Effector memory CD8-positive, alpha-beta T cell (primary cell): ENCODE results near the gene STRBP.

Experiments
- ATAC-seq: fragments of 150-1000 bp; cut with Tn5 transposase; replicated peaks from 2 replicates; pipeline ENCODE4 v1.10.0; 2021; ENCODE audit warnings: mild to moderate bottlenecking, moderate library complexity
- DNase-seq, 3 experiments: peaks; one replicate each; pipeline ENCODE4 v3.0.0; 2021
- H3K27ac Mint-ChIP-seq, 2 donors: one replicate each; pipeline ENCODE4 v1.8.0; 2022; ENCODE audit warnings: mild to moderate bottlenecking in 2 of 2, mixed read lengths in 2 of 2, moderate library complexity in 2 of 2
- H3K27me3 Mint-ChIP-seq, 2 donors: one replicate each; pipeline ENCODE4 v1.8.0; 2022; ENCODE audit warnings: mixed read lengths in 2 of 2
- H3K36me3 Mint-ChIP-seq: one replicate; pipeline ENCODE4 v1.8.0; 2022; ENCODE audit warnings: mild to moderate bottlenecking, moderate library complexity, mixed read lengths; ENCODE audit not compliant: insufficient read depth
- H3K4me1 Mint-ChIP-seq, 2 donors: one replicate each; pipeline ENCODE4 v1.8.0; 2022; ENCODE audit warnings: low read depth in 2 of 2, mixed read lengths in 2 of 2
- H3K4me3 Mint-ChIP-seq, 2 donors: one replicate each; pipeline ENCODE4 v1.8.0; 2022; ENCODE audit warnings: mild to moderate bottlenecking in 2 of 2, mixed read lengths in 2 of 2, moderate library complexity in 2 of 2
- H3K9me3 Mint-ChIP-seq, 2 donors: one replicate each; pipeline ENCODE4 v1.8.0; 2022; ENCODE audit warnings: mixed read lengths in 2 of 2

Gene STRBP

DNA sequence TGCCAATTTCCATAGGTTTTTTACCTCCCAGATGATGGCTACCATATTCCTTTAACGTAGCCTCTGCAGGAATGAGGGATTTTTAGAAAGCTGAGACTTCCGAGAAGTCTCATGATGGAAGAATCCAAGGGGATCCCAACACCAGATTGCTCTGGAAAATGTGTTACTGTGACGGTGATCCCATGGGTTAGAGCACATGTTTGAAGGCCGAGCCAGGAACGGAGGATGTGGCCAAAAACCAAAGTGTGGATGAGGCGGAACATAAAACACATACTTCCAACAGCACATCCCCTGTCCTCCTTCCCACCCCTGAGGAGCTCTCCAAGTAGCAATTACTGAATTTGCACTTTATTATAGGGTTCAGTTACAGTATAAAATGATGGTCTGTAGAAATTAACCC lies 152.3 kb downstream of the STRBP start:
- ATAC-seq (no peak), DNase-seq (no peak)
- Mint-ChIP-seq H3K27me3 (no peaks in the 10 kb centered on the region), H3K9me3 (no peaks in the 10 kb centered on the region), H3K27ac (no peak overlapping the region), H3K4me1 (peaks cover 0 to 13% of the 10 kb centered on the region in 2 donors), H3K4me3 (no peak overlapping the region), H3K36me3 (peaks cover 5% of the 10 kb centered on the region)

DNA sequence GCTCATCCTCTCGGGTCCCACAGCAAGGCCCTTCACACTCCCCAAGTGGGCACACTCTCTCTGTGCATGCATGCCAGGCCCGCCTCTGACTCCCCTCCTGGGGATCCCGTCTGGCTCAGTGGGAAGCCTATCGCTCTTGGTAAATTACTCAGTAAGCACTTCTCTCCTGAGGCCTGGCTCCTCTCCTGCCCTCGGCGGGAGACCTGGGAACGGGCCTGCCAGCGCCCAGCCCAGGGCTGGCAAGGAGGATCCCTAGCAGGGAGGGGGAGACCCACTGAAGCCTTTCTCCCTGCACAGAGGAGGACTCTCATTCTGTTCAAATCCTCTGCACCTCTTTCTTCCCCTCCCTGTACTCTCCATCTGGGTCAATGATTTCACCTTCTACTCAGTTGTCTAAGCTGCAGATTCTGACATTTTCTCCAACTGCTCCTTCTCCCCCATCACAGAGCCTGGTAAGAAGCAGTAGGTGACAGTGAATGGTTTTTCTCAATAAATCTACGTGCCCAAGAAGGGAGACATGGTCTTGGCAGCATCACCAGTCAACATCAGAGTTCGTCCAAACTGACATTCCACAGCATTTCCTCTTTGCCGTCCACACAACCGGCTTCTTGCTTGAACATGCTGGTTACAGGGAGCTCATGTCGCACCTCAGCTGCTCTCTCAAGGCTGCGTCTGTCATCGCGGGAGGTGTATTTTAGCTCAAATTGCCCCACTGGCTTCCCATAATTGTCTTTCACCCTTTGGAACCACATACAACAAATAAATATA lies 153.1 kb downstream of the STRBP start:
- Mint-ChIP-seq H3K27ac (peak overlapping the region in 1 of 2 donors; percentile 85), H3K4me3 (no peak overlapping the region), H3K9me3 (no peaks in the 10 kb centered on the region), H3K27me3 (no peaks in the 10 kb centered on the region), H3K4me1 (peaks cover 0 to 16% of the 10 kb centered on the region in 2 donors), H3K36me3 (peaks cover 5% of the 10 kb centered on the region)
- DNase-seq (no peak), ATAC-seq (no peak)

DNA sequence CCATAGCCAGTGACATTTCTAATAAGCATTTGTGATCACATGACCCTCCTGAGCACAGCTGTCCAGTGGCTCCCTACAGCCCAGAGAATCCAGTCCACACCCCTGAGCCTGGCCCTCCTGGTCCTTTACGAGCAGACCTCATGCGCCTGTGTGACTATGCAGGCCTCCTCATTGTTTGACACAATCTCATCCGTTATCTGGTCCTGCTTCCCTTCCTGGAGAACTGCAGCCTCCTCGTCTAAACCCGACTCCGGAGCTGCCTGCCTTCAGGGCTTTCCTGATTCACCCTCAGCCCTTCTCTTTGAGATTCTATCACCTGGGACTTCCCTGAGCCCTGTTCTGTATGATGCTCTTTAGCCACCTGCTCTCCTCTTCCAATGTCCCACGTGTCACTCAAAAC lies 155.2 kb downstream of the STRBP start:
- Mint-ChIP-seq H3K4me3 (no peak overlapping the region), H3K27me3 (no peaks in the 10 kb centered on the region), H3K36me3 (peaks cover 6% of the 10 kb centered on the region), H3K9me3 (no peaks in the 10 kb centered on the region), H3K4me1 (peaks cover 0 to 16% of the 10 kb centered on the region in 2 donors), H3K27ac (peak overlapping the region; percentile 61 to 86)
- DNase-seq (no peak), ATAC-seq (no peak)

DNA sequence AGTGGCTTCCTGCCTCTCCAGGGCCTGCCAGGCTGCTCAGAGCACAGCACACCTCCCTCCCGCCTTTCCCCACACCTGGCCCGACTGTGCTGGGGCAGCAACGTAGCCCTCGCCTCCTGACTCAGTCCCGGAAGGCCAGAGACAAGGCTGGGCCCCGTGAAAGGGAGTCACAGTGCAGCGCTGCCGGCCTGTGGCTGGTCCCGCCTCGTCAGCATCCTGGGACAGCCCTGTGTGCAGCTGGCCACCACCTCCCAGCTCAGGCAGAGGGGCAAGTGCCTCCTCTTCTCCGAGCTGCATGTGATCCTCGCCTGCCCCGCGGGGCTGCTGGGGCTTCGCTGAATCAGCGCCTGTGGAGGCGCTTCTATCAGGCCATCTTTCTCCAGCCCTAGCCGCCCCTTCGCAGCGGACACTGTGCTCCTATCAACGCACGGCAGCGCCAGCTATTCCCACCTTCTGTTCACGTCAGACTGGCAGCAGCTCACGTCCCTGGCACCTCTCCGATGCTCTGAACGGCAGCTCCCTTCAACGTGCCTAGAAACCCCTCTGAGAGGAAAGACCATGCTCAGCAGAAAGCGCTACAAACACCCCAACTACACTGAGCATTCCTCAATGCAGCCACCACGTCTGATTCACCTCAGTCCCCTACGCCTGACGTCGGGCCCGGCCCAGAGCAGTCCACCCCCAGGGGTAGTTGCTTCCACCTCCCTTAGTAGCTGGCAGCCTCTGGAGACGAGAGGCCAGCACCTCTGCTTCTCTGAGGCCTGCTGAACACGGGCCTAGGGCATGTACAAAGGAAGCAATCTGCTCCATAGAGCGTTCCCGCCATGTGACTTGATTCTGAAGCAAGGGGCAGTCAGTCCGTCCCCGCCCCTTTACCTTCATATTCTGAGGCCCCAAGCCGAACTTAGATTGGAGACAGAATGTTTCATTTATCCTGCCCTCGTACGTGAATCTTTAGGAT lies 156.1 kb downstream of the STRBP start:
- peak overlapping the region; percentile 61 to 86 for H3K27ac Mint-ChIP-seq
- ATAC-seq = no peak

DNA sequence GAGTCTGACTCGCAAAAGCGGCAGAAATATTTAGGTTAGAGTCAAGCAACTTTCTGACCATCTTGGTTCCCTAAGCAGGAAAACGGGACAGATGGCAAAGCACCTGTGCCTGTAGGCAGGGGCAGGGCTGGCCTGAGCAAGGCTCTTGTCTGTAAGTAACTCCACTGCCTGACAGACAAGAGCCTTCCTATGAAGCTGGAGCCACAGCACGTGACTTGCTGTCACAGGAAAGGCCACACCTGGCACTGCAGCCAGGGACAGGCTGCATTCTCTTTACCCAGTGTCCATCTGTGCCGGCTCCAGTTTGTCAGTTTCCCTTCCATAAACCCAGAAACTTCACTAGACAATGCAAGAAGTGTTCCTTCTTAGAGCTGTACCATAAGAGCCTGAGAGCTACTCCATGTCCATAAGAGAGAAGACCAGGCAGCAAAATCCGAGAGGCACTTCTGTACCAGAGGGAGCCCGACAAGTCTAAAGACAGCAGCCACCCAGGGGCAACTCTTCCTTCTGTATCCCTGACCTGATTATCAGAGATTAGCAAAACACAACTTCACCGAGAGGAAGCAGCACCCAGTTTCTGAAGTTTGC lies 156.9 kb downstream of the STRBP start:
- DNase-seq = no peak

More for the DNA sequence above, 156.1 kb downstream of the STRBP start:
- DNase-seq = no peak
- Mint-ChIP-seq H3K9me3 (no peaks in the 10 kb centered on the region), H3K4me1 (peaks cover 0 to 16% of the 10 kb centered on the region in 2 donors), H3K27me3 (no peaks in the 10 kb centered on the region), H3K36me3 (peaks cover 9% of the 10 kb centered on the region), H3K4me3 (peak overlapping the region in 1 of 2 donors; percentile 23)

GRCh38 chr9:123109540-123110279 lies 158.7 kb downstream of the STRBP start:
- H3K4me3 Mint-ChIP-seq = no peak overlapping the region
- peaks cover 0 to 16% of the 10 kb centered on the region in 2 donors for H3K4me1 Mint-ChIP-seq
- no peaks in the 10 kb centered on the region for H3K9me3 Mint-ChIP-seq
- no peak for ATAC-seq
- no peak for DNase-seq
- no peaks in the 10 kb centered on the region for H3K27me3 Mint-ChIP-seq
- H3K27ac Mint-ChIP-seq = peak overlapping the region in 1 of 2 donors; percentile 49
- H3K36me3 Mint-ChIP-seq = peaks cover 10% of the 10 kb centered on the region

More for the DNA sequence above, 156.9 kb downstream of the STRBP start:
- H3K36me3 Mint-ChIP-seq = peaks cover 9% of the 10 kb centered on the region
- no peaks in the 10 kb centered on the region for H3K9me3 Mint-ChIP-seq
- H3K4me3 Mint-ChIP-seq = no peak overlapping the region
- peaks cover 0 to 16% of the 10 kb centered on the region in 2 donors for H3K4me1 Mint-ChIP-seq
- no peak for ATAC-seq
- no peaks in the 10 kb centered on the region for H3K27me3 Mint-ChIP-seq
- H3K27ac Mint-ChIP-seq = peak overlapping the region; percentile 61 to 86

DNA sequence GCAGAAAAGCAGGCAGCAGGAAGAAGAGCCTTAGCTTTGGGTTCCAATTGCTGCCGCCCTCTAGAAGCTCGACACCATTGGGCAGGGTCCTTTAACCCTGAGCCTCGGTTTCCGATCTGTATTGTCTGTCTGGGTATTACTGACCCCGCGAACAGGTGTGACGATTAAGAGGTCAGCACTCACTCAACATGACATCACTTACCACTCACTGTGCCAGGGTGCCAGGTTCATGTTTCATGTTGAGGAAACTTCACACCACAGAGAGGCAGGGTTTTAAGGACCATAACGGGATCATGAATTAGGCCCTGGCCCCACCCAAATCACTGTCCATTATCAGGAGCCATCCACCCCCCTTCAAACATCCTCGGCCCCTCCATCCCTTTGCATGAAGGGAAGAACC lies 159.4 kb downstream of the STRBP start:
- Mint-ChIP-seq H3K4me3 (no peak overlapping the region), H3K9me3 (no peaks in the 10 kb centered on the region), H3K27me3 (no peaks in the 10 kb centered on the region), H3K36me3 (peaks cover 12% of the 10 kb centered on the region), H3K27ac (peak overlapping the region in 1 of 2 donors; percentile 49), H3K4me1 (peaks cover 0 to 16% of the 10 kb centered on the region in 2 donors)
- DNase-seq (no peak), ATAC-seq (no peak)

DNA sequence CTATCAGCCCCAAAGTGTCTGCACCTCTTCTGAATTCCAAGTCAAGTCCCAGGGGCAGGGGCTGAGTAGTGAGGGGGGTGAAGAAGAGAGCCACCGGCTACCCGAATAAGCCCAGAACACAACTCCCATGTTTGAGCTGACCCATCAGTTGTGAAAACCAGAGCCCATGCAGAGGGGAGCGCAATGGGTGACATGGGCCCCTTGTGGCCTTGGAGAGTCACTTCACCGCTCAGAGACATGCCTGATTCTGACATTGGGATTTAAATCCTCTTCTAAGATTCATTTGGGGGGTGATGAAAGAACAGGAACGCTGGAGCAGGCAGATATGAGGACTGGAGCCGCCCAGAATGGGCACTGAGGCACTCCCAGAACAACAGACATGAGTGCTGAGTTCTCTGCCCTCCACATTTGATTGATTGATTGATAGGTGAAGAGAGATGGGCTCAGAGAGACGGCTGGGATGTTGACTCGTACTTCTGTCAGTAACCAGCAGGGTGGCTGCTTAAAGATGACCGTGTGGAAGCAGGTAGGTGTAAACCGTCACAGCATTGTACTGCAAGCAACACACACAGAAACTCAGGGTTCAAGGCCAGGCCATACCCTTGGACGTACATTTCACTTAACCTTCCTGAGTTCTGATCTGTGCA lies 160.6 kb downstream of the STRBP start:
- Mint-ChIP-seq H3K4me1 (peaks cover 0 to 14% of the 10 kb centered on the region in 2 donors), H3K27ac (peak overlapping the region; percentile 22 to 34), H3K4me3 (no peak overlapping the region), H3K9me3 (no peaks in the 10 kb centered on the region), H3K36me3 (peaks cover 13% of the 10 kb centered on the region), H3K27me3 (no peaks in the 10 kb centered on the region)
- ATAC-seq = no peak
- DNase-seq = no peak

DNA sequence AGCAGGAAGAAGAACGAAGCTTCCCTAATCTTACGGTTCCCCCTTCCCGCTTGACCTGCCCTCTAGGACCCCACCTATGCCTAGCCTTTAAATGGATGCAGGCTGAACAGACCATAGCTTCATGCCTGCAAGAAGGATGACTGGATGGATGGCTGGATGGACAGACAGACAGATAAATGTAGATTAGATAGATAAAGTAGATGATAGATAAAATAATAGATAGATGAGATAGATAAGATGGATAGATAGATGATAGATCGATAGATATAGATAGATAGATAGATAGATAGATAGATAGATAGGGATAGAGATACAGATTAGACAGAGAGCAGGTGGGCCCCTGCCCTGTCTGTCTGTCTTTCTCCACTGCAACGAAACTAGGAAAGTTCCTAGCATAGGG lies 162.9 kb downstream of the STRBP start:
- Mint-ChIP-seq H3K4me3 (no peak overlapping the region), H3K9me3 (no peaks in the 10 kb centered on the region), H3K27me3 (no peaks in the 10 kb centered on the region), H3K27ac (peak overlapping the region in 1 of 2 donors; percentile 3), H3K4me1 (no peaks in the 10 kb centered on the region), H3K36me3 (peaks cover 28% of the 10 kb centered on the region)
- ATAC-seq = no peak
- DNase-seq = no peak

GRCh38 chr9:123104807-123105206 lies 163.6 kb downstream of the STRBP start:
- Mint-ChIP-seq H3K4me3 (no peak overlapping the region), H3K27ac (no peak overlapping the region), H3K9me3 (no peaks in the 10 kb centered on the region), H3K36me3 (peaks cover 33% of the 10 kb centered on the region), H3K4me1 (no peaks in the 10 kb centered on the region), H3K27me3 (no peaks in the 10 kb centered on the region)
- ATAC-seq (no peak), DNase-seq (no peak)

DNA sequence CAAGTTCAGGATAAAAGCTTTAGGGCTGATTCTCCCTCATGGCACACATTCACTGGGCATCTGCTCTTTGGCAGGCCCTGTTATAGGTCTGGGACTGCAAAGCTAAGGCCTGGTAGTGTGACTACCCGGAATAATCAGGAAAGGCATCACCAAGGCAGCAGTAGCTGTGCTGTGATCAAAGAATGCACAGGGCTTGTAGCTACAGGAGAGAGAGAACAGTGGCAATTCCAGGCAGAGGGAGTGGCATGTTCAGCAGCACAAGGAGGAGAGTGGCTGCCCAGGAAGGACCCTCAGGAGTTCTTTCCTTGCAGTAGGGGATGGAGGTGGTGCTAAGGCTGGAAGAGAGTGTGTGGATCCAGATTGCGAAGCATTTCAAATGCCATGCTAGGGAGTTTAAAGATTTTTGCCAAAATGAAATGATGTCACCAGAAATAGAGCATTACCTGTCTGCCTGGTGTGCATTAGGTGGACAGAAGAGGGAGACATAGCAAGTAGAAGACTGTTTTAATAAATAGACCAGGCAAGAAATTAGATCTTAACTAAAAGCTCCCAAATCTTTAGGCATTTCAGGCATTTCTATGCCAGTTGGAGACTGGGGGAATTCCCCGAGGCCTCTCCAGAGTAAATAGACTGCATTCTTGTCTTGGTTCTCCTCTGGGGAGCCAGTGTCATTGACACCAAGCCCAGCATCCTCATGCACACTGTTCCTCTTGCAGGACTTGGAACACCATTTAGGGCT lies 165.8 kb downstream of the STRBP start:
- ATAC-seq (no peak), DNase-seq (no peak)
- Mint-ChIP-seq H3K9me3 (no peaks in the 10 kb centered on the region), H3K4me1 (no peaks in the 10 kb centered on the region), H3K27me3 (no peaks in the 10 kb centered on the region), H3K4me3 (no peak overlapping the region), H3K36me3 (peaks cover 40% of the 10 kb centered on the region), H3K27ac (peak overlapping the region; percentile 30 to 56)

GRCh38 chr9:123099548-123099947 lies 168.8 kb downstream of the STRBP start:
- ATAC-seq (no peak), DNase-seq (no peak)
- H3K27ac Mint-ChIP-seq = no peak overlapping the region
- H3K9me3 Mint-ChIP-seq = no peaks in the 10 kb centered on the region
- H3K27me3 Mint-ChIP-seq = no peaks in the 10 kb centered on the region
- no peak overlapping the region for H3K4me3 Mint-ChIP-seq
- peaks cover 58% of the 10 kb centered on the region for H3K36me3 Mint-ChIP-seq
- H3K4me1 Mint-ChIP-seq = no peaks in the 10 kb centered on the region
